NCI-H1105 treated with DMSO at 0.1 percent for 48 hours (cell line): ENCODE results near the gene ABCA1.
A peak's percentile ranks its signal among the peaks of the same experiment; 100 is the strongest.
"Not testable (repeated sequence)": the region's sequence is repeated elsewhere in the genome, so short reads cannot be mapped to it uniquely, and the experiment has no call there.

Experiments
- DNase-seq: peaks from one replicate; lab custom pipeline; 2025; lab: John Stamatoyannopoulos, UW

ABCA1 gene

GRCh38 chr9:104869811-104870210 is 58.1 kb downstream of the ABCA1 start:
- DNase-seq = no peak

DNA sequence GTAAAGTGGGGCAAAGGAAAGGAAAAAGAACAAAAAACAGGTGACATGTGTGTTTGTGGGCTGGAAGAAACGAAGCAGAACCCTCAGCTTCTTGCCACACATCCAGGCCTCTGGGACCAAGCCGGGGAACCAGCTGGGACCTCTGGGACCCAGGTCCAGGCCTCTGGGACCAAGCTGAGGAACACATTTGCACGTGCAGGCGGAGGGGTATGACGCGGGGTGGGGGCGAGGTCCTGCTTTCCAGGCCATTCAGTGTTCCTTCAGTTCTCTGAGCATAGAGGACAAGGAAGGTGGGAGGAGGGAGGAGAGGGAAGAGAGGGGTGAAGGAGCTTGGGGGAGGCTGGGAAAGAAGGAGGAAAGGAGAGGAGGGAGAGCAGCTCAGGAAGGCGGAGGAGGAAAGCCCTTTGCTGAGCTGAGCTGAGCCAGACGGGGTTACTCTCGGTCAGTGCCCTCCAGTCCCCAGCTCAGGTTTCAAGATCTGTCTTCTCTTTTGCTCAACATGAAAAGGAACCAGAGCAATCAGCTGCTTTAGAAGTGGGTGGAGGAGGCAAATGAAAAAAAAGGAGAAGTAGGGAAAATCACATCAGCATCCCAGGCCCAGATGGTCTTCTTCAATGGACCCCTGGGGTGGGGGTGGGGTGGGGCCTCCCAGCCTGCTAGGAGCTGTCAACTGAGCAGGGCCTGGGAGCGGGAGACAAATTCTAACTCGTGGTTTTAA is 59.1 kb downstream of the ABCA1 start:
- peak; percentile 49 for DNase-seq

- no peak for DNase-seq
These were observed 59.7 kb downstream of the ABCA1 start for GRCh38 chr9:104868303-104868686.

DNA sequence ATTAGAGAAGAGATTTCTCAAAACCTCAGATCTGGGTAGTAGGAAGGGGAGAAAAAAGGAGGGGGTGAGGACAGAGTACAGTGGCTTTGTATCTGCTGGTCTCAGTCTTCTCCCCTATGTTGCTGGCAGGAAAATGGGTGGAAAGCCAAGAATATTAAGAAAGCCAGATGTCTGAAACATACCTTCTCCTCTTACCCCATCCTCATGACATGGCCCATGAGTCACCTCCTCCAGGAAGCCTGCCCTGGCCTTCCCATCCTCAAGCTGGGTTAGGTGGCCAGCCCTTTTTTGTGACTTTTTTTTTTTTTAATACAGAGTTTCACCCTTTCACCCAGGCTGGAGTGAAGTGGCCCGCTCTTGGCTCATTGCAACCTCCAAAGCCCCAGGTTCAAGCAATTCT is 61.8 kb downstream of the ABCA1 start:
- DNase-seq = no peak

DNA sequence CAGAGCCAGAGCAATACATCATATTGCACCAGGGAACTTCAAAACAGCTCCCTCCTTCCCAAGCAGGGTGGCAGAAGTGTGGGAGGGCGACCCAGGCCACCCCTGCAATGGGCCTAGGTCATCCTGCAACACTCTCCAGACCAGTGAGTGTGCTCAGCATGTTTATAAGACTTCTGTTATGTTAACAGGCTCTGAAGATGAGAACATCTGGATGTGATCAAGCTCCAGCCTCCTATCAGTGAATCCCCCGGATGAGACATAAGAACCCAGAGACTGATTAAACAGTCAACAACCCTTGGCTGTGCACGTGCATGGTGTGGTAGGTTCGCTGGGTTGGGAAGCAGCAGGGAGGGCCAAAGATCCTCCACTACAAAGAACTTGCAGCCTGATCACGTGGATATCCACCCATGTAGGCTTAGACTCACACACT is 63.3 kb downstream of the ABCA1 start:
- DNase-seq = no peak

- peak; percentile 70 for DNase-seq
These were observed 64.6 kb downstream of the ABCA1 start for GRCh38 chr9:104863180-104863883.

GRCh38 chr9:104861397-104861796 is 66.6 kb downstream of the ABCA1 start:
- DNase-seq = no peak

DNA sequence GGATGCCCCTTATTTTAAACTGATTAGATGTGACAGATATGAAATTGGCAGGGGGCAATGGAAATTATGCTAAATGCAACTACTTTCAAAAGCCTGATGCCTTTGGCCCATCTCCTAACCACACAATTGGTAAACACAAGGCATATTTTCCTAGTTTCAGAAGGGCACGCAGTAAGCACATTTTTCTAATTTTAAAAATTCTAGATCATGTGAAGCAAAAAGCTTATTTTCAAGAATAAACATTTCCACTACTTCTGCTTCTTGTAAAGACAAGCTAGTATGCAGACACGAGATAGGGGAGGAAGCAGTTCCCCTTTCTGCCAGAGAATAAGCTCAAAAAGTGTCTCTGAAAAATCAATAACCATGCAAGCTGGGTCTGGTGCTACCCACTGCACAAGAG is 67.7 kb downstream of the ABCA1 start:
- no peak for DNase-seq

DNA sequence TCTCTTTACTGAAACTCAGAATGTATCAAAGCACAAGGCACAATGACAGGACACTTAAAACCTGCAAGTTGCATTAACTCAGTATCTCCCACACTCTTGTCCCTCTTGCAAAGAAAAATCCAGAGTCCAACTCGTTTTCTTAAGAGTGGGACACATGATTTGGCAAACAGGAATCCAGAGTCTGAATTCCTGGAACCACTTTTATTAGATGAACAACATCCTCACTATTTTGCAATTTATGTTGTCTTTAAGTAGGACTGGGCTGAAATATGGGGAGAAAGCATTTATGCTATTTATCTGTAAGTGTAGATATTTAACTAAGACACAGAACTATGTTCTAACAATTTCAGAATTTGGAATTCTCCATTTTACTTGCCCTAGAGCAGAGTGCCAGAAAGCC is 69.1 kb downstream of the ABCA1 start:
- DNase-seq = no peak

DNA sequence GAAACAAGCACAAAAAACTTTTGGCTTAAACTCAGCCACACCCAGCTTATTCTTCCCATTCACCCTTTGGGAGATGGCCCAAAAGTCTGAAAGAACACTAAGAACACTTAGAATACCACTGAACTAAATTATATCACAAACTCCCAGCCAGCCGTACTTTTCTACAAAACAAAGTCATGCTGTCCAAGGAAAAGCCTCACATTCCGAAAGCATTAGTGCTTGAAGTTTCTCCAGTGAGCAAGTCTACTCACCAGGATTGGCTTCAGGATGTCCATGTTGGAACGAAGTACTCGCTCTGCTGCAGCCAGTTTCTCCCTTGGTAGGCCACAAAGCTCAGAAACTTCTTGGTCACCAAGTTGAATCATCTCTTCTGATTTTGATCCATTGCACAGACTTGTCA is 69.7 kb downstream of the ABCA1 start:
- no peak for DNase-seq

DNA sequence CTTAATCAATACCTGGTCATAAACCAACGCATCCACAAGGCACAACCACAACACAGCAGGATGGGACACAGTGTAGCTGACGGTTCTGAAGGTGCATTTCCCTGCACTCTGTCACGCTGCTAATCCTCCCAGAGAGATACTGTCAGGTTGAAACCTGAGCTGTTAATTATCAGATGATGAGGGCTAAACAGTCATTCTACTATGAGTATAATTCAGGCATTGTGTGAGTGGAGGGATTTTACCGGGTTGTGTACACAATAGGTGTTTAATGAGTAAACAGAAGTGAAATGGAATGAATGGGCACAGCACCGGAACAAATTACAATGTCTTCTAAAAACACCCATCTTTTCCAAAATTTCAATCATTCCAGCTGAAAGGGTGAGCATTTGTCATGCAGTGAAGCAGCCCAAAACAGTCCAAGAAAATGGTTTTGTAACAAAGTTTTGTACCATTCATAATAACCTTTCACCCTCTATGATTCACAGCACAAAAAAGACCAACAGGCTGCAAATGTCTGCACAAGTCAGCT is 71.5 kb downstream of the ABCA1 start:
- DNase-seq = peak; percentile 91

- peak; percentile 34 for DNase-seq
These were observed 72.1 kb downstream of the ABCA1 start for GRCh38 chr9:104855807-104856206.

- not testable (repeated sequence) for DNase-seq
These were observed 72.7 kb downstream of the ABCA1 start for GRCh38 chr9:104855258-104855657.

DNA sequence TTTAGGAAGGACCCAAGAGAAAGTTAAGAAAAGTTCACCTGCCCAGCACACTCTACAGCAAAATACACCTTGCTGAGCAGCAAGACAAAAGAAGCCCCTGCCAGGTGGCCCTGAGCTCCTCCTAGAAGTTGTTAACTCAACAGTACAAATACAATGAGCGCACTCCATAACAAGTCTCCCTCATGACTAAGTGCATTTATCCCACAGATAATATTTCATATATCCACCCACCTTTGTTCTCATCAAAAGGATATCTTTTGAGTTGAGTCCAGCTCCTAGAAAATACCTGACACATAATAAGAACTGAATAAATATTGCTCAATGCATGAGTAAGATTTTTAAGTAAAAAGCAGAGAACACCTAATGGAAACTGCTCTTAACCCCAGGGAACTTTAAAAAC is 73.3 kb downstream of the ABCA1 start:
- DNase-seq = peak; percentile 23

GRCh38 chr9:104853683-104854082 is 74.3 kb downstream of the ABCA1 start:
- DNase-seq = no peak

- DNase-seq = no peak
These were observed 74.8 kb downstream of the ABCA1 start for GRCh38 chr9:104853159-104853558.

DNA sequence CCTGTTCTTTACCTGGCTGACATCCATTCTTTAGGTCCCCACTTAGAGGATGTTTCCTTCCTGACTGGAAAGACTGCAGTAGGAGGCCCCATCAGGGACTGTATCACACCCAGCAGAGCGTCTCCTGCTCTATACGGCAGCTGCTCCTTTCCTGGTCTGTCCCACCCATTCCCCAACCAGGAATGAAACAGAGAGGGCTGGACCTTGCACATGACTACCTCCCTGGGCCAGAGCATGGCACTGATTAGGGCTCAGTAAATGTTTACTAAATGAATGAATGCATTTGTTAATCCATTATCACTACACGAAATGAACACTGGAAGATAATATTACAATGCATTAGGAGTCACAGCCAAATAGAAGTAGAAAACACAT is 76.4 kb downstream of the ABCA1 start:
- no peak for DNase-seq

DNA sequence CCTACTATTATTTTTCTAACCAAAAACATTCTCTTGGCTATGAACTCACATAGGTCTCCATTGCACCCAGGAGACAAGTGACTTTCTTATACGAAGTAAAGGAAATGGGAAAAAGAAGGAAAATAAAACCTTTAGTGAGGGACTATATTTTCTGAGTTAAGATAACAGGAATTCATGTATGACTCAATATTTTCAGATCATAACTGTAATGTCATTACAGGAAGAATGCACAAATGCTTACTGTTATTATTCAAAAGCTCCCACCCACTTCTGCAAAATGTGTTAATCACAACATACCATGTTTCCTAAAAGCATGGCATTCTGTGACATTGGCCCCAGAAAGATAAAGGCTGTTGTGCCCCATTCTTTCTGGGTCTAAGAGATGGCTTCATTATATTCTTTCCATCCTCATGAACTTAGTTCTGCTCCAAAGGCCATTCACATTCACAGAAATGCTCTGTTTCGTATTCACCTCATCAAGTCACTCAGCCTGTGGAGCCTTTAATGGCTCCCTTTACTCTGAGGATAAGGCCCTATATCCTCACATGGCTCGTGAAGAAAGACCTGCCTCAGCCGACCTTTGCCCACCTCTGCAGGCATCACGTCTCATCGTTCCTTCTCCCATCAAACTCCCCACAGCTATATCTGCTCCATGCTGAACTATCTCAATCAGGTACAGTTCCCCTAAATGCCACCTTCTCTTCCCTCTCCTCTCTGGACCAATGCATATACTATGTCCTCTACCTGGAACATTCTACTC is 77.0 kb downstream of the ABCA1 start:
- DNase-seq = no peak

GRCh38 chr9:104849023-104849422 is 78.9 kb downstream of the ABCA1 start:
- no peak for DNase-seq

GRCh38 chr9:104844710-104845109 is 83.2 kb downstream of the ABCA1 start:
- DNase-seq = no peak

GRCh38 chr9:104843644-104844240 is 84.2 kb downstream of the ABCA1 start:
- DNase-seq = peak; percentile 22

- no peak for DNase-seq
These were observed 85.3 kb downstream of the ABCA1 start for GRCh38 chr9:104842698-104843097.
